ENCODE data around the gene ZNF668.

Gene ZNF668

DNA sequence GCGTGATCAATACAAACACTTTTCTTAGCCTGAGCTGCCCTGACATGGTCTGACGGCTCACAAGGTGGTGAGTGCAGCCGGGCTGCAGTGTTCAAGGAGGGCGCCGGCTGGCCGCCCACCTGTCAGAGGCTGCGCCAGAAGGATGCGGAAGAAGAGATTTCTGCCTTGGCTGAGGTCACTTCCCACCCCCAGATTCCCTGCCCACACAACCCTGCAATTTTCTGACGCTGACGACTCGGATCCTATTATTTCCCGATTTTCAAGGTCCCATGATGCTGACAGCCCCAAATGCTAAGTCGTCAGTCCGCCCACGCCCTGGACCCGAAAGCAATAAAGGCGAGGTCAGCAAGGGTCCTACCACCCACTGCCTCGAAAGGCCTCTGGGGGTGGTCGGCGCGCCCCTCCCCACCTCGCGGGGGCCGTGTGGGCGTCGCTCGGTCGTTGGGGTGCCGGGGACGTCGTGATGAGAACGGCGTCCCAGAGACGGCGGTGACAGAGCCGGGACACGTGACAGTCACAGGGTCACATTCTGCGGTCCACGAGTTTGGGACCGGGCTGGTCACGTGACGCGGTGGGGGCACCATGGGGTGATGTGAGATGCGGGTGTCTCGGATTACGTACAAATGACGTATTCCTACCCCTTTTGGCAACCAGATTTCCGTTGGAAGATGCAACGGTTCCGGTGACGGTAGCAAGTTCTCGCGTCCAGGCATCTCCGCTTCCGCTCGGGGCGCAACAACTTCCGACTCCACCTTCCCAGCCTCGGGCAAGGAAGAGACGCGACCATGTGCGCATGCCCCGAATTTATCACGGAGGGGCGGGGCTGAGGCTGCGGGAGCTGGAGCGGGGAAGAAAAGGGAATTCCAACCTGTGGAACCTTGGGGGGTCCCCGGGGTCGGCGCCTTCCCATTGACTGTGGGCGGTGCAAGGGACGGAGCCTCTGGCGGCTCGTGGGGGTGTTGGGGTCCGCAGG is 41.0 kb downstream of the ZNF668 start, which contains the start of gene STX4:
Gene STX4 (plus strand): TSS at position 823 of the 973 bp plus-strand sequence. CDS start 248 bp downstream, outside the sequence.
- Histone ChIP-seq H3K4me3 (ENCODE audit: low read length) (peak within 1 kb of the TSS; percentile 100), H3K4me1 (ENCODE audit: low read length) (0 out of 2 replicates have a peak, but pooled peaks cover 5% of the 10 kb centered on the region), H3K27me3 (replicated peaks; ENCODE audit: insufficient read depth, low read length) (no peaks in the 10 kb centered on the region), H4K20me1 (ENCODE audit: insufficient read depth, low read length) (no peaks in the 10 kb centered on the region), H3K36me3 (replicated peaks; ENCODE audit: insufficient read depth, low read length) (no peaks in the 10 kb centered on the region), H3K79me2 (ENCODE audit: low read length) (peaks cover 14% of the 10 kb centered on the region), H3F3A (ENCODE audit: insufficient read depth, low read length) (peaks cover 13% of the 10 kb centered on the region; the same call in 1 of the 2 replicates), H3K9me3 (replicated peaks; ENCODE audit: insufficient read depth, low read length) (no peaks in the 10 kb centered on the region), H3K9ac (ENCODE audit: low read length) (peak within 1 kb of the TSS; percentile 76), H3K9me2 (replicated peaks; ENCODE audit: insufficient read depth, low read length) (no peaks in the 10 kb centered on the region), H2AFZ (ENCODE audit: low read length) (peak within 1 kb of the TSS; percentile 98), H3K4me2 (ENCODE audit: low read depth, low read length) (peak within 1 kb of the TSS; percentile 99), H3K27ac (ENCODE audit: low read length) (peak within 1 kb of the TSS; percentile 61; the same call in 1 of the 2 replicates)
- DNase-seq = peak; percentile 98
- TF ChIP-seq EZH2phosphoT487 (IDR thresholded peaks at IDR 0.05; ENCODE audit: low read length) = no peak
- TF ChIP-seq EZH2 (optimal IDR thresholded peaks at IDR 0.05; ENCODE audit: low read depth, low read length) = no peak
- TF ChIP-seq, protein P1, sequence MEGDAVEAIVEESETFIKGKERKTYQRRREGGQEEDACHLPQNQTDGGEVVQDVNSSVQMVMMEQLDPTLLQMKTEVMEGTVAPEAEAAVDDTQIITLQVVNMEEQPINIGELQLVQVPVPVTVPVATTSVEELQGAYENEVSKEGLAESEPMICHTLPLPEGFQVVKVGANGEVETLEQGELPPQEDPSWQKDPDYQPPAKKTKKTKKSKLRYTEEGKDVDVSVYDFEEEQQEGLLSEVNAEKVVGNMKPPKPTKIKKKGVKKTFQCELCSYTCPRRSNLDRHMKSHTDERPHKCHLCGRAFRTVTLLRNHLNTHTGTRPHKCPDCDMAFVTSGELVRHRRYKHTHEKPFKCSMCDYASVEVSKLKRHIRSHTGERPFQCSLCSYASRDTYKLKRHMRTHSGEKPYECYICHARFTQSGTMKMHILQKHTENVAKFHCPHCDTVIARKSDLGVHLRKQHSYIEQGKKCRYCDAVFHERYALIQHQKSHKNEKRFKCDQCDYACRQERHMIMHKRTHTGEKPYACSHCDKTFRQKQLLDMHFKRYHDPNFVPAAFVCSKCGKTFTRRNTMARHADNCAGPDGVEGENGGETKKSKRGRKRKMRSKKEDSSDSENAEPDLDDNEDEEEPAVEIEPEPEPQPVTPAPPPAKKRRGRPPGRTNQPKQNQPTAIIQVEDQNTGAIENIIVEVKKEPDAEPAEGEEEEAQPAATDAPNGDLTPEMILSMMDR (IDR thresholded peaks at IDR 0.05; ENCODE audit: low read length) = no peak

DNA sequence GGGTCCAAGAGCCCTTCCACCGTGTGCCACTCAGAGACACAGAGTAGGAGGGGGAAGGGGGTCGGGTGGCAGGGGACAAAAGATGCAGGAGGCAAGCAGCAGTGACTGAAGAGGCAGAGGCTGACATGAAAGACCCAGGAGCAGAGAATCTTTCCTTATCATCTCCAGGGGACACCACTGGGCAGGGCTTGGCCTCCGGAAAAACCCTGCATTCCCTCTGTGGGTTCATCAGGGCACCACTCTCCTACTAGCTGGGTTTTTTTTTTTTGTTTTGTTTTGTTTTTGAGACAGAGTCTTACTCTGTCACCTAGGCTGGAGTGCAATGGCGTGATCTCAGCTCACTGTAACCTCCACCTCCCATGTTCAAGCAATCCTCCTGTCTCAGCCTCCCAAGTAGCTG is 42.8 kb downstream of the ZNF668 start:
- Histone ChIP-seq H3K27ac (ENCODE audit: low read length) (no peak overlapping the region), H3K4me3 (ENCODE audit: low read length) (no peak overlapping the region), H3K4me2 (ENCODE audit: low read depth, low read length) (no peak overlapping the region), H3K9me2 (replicated peaks; ENCODE audit: insufficient read depth, low read length) (no peaks in the 10 kb centered on the region), H3K4me1 (ENCODE audit: low read length) (0 out of 2 replicates have a peak, but pooled peaks cover 5% of the 10 kb centered on the region), H4K20me1 (ENCODE audit: insufficient read depth, low read length) (no peaks in the 10 kb centered on the region), H3K36me3 (replicated peaks; ENCODE audit: insufficient read depth, low read length) (no peaks in the 10 kb centered on the region), H3K79me2 (ENCODE audit: low read length) (peaks cover 14% of the 10 kb centered on the region), H3K9ac (ENCODE audit: low read length) (no peak overlapping the region), H3F3A (ENCODE audit: insufficient read depth, low read length) (peaks cover 13% of the 10 kb centered on the region; the same call in 1 of the 2 replicates), H3K9me3 (replicated peaks; ENCODE audit: insufficient read depth, low read length) (no peaks in the 10 kb centered on the region), H2AFZ (ENCODE audit: low read length) (no peak overlapping the region), H3K27me3 (replicated peaks; ENCODE audit: insufficient read depth, low read length) (no peaks in the 10 kb centered on the region)
- TF ChIP-seq EZH2phosphoT487 (IDR thresholded peaks at IDR 0.05; ENCODE audit: low read length) (no peak), EZH2 (optimal IDR thresholded peaks at IDR 0.05; ENCODE audit: low read depth, low read length) (no peak)
- TF ChIP-seq, protein P1 (IDR thresholded peaks at IDR 0.05; ENCODE audit: low read length) = no peak
- no peak for DNase-seq

DNA sequence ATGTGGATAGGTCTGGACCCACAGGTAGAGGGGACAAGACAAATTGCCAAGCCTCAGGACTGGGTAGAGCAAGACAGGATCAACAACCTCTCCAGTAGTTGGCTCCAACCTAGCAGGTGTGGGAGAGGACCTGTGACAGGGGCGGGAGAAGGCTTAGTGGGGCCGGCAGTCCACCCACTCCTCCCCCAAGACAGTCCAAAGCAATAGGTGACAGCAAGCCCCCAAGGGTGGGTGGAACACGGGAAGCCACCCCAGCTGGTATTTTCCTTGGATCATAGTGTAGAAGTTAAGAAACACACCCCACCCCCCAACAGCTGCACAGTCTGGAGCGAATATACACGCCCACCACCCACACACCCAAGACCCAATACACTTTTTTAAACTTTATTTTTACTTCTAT is 44.8 kb downstream of the ZNF668 start:
- H4K20me1 ChIP-seq (ENCODE audit: insufficient read depth, low read length) = no peaks in the 10 kb centered on the region
- peaks cover 13% of the 10 kb centered on the region; the same call in 1 of the 2 replicates for H3F3A ChIP-seq (ENCODE audit: insufficient read depth, low read length)
- no peaks in the 10 kb centered on the region for H3K36me3 ChIP-seq (replicated peaks; ENCODE audit: insufficient read depth, low read length)
- H3K9ac ChIP-seq (ENCODE audit: low read length) = no peak overlapping the region
- no peaks in the 10 kb centered on the region for H3K9me2 ChIP-seq (replicated peaks; ENCODE audit: insufficient read depth, low read length)
- no peak overlapping the region for H3K4me3 ChIP-seq (ENCODE audit: low read length)
- H3K27ac ChIP-seq (ENCODE audit: low read length) = no peak overlapping the region
- DNase-seq = no peak
- peaks cover 9% of the 10 kb centered on the region for H3K79me2 ChIP-seq (ENCODE audit: low read length)
- 0 out of 2 replicates have a peak, but pooled peaks cover 5% of the 10 kb centered on the region for H3K4me1 ChIP-seq (ENCODE audit: low read length)
- no peaks in the 10 kb centered on the region for H3K27me3 ChIP-seq (replicated peaks; ENCODE audit: insufficient read depth, low read length)
- H3K9me3 ChIP-seq (replicated peaks; ENCODE audit: insufficient read depth, low read length) = no peaks in the 10 kb centered on the region
- TF ChIP-seq, protein P1 (IDR thresholded peaks at IDR 0.05; ENCODE audit: low read length) = no peak
- no peak for TF ChIP-seq EZH2 (optimal IDR thresholded peaks at IDR 0.05; ENCODE audit: low read depth, low read length)
- no peak for TF ChIP-seq EZH2phosphoT487 (IDR thresholded peaks at IDR 0.05; ENCODE audit: low read length)
- no peak overlapping the region for H3K4me2 ChIP-seq (ENCODE audit: low read depth, low read length)
- no peak overlapping the region for H2AFZ ChIP-seq (ENCODE audit: low read length)
